Lung microvascular endothelial cell (primary cell): ENCODE measurements around the gene TTLL11. TPM values are rescaled to one million over a fixed set of nuclear protein-coding genes. Genes with fewer than 3 reads are reported as not detected.

Experiments used
- DNase-seq, 2 donors: peaks; one replicate each; pipeline versions ENCODE4 v3.0.0 to v3.0.0-alpha.2; 2010; ENCODE audit warnings: low read depth in 2 of 2
- total RNA-seq: library from RNA; depleted of rRNA; stranded (reverse); fragments of >200 nt; gene quantifications from 2 replicates; pipeline ENCODE4 v1.2.1, GENCODE V29; 2014

Gene TTLL11
- total RNA-seq, 1 donor from 2014 or later = 3.0 TPM

GRCh38 chr9:121886759-121887485 lies 206.2 kb downstream of the TTLL11 start:
- DNase-seq = no peak

DNA sequence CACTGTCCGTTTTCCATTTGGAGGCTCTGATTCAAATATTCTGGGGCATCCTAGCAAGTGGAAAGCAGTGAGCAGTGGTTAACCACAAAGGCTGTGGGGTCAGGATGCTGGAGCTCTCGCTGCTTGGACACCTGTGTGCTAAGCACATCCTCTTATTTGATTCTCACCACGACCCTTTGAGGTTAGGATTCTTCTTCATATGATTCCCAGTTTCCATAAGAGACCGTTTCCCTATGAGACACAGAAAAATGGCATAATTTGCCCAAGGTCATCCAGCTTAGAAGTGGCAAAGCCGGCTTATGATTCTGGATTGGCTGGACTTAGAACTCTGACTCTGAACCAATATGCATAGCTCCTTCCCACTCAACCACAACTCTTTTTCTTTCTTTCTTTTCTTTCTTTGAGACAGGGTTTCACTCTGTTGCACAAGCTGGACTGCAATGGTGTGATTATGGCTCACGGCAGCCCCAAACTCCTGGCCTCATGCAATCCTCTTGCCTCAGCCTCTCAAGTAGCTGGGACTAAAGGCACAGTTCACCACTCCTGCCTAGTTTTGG lies 207.7 kb downstream of the TTLL11 start:
- DNase-seq = no peak

DNA sequence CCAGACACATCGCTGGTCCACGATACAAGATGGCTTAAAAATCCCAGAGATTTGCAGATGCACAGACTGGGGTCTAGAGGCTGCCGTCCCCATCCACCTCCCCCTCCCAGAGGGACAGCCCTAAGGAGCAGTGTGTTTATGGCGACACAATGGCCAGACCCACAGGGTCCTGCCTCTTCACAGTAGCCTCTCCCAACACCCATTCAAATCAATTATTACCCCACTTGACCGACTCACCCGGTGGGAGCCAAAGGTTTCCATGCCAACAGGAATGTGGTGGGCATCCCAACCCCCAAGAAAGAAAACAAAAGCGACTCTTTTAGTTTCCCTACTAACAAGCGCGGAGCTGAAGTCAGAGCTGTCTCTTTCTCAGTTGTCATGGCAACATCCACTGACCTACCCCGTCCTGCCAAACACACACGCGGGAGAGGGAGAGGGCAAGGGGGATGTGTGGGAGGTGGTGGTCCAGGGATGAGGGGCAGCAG lies 209.0 kb downstream of the TTLL11 start:
- DNase-seq = no peak

DNA sequence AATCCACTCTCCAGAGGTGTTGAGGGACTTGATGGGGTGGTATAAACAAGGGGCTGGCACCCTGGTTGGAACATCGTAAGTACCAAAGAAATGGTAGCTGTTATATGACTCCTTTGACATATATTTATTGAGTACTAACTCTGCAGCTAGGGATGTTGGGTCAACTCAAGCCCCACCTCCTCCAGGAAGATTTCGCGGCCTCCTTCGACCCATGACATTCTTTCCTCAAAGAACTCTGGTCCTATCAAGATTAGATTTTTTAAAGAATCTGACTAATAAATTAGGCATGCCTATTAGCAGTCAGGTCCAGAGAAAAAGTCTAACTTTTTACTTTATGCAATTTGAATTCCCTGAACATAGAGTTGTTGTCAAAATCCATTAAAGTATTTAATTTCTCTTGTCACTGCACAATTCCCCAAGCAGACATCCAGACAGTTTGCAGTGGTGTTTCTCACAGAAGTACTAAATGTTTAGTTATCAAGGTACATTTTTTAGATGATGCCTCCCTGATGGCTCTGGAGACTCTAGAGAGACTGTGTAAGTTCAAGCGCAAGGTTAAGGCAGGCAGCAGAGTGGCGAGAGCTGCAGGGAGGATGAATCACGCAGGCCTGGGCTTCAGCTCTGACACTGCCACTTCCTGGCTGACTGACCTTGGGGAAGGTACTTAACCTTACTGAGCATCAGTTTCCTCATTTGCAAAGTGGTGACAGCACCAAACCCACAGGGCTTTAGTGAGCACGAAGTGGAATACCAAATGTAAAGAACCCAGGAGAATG lies 209.6 kb downstream of the TTLL11 start:
- DNase-seq = peak; percentile 17 to 50

GRCh38 chr9:121881920-121882500 lies 211.1 kb downstream of the TTLL11 start:
- no peak for DNase-seq

- DNase-seq = no peak
Measured at GRCh38 chr9:121880343-121880898, 212.7 kb downstream of the TTLL11 start.

DNA sequence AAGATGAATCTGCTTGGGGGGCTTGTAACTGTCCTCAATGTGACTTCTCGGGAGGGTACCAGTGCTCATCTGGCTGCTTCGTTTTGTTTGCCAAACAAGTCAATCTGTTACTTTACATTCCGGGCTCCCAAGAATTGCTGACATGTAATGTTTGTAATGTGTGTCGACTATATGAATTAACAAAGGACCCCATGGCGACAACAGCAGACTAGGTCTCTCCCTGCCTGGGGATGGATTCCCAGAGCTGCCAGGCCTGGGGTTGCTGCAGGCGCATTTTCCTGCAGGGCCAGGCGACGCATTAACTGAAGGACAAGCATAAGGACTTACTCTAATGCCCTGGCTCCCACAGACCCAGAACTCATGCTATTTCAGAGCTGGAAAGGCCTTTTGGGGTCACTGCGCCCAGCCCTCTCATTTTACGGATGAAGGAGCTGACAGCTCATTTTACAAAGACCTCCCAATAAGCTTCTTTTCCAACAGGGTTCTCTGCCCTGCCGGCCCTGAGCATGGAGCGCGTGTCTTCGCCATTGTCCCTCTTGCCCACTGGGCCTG lies 214.8 kb downstream of the TTLL11 start:
- DNase-seq = no peak

DNA sequence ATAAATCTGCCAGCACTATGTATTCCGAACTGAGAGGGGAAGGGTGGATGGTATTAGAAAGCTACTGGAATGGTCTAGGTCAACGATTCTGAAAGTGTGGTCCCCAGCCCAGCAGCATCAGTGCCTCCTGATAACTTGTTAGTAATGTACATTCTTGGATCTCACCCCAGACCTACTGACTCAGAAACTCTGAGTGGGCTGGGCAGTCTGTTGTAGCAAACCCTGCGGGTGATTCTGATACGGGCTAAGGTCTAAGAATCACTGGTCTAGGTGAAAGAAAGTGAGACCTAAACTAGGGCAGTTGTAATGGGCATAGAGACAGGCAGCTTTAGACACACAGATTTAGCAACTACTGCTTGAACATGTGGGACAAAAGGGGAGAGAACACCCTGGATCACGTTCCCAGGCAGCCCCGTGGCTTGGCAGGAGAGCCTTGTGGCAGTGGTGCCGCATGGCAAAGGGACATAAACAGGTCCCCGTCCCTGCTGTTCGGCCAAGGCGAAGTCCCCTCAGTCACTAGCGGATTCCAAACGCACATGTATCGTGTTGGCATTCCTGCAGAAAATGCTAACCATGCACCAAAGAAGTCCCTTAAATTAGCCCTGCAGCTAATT lies 216.3 kb downstream of the TTLL11 start:
- DNase-seq = no peak

GRCh38 chr9:121876255-121876654 lies 216.9 kb downstream of the TTLL11 start:
- no peak for DNase-seq

DNA sequence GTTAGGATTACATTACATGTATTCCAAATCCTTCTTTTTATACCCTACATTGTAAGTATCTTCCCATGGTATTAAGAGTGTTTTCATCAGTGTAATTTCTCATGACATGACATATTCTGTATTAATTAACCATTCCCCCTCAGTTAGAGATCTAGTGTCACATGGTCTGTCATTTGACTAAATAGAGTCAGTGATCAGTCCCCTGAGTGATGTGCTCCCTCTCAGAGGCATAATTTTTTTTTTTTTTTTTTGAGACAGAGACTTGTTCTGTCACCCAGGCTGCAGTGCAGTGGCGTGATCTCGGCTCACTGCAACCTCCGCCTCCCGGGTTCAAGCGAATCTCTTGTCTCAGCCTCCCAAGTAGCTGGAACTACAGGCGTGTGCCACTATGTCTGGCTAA lies 218.6 kb downstream of the TTLL11 start:
- no peak for DNase-seq

GRCh38 chr9:121871431-121872025 lies 221.6 kb downstream of the TTLL11 start:
- DNase-seq = no peak

GRCh38 chr9:121870271-121870670 lies 222.8 kb downstream of the TTLL11 start:
- DNase-seq = no peak

DNA sequence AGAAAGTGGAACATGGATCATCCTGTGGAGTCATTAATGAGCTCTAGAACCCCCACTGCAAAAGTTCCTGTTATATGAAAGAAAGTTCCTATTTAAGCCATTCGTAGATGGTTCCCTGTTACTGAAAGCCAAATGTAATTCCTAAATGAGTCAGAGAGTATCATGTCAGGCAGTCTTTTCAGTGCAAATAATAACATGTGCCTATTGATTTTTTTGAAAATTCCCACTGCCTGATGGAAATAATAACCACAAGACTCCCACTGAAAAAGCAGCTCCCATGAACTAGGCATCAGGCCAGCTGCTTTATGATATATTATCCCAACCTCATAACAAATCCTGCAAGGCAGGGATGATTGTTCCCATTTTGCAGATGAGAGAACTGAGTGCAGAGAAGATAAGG lies 224.5 kb downstream of the TTLL11 start:
- no peak for DNase-seq

GRCh38 chr9:121866927-121867326 lies 226.2 kb downstream of the TTLL11 start:
- no peak for DNase-seq

- no peak for DNase-seq
Measured at GRCh38 chr9:121865884-121866283, 227.2 kb downstream of the TTLL11 start.

DNA sequence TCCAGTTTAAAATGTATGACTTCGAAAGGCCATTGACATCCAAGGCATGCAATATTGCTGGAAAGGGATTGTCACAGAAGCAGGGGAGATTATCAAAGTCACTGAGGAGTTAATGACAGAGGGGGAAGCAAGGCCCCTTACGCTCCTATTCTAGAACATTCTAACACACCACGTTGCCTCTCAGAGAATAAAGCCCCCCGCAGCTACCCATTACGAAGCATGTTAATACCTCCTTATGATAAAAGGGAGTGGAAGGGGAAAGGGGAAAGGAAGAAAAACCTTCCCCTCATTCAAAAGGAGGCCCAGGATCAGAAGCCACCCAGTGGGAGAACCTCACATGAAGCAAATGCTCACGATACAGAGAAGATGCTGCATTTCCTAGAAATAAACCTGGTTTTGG lies 228.0 kb downstream of the TTLL11 start:
- DNase-seq = no peak

GRCh38 chr9:121863955-121864354 lies 229.2 kb downstream of the TTLL11 start:
- no peak for DNase-seq

GRCh38 chr9:121862371-121863332 lies 230.5 kb downstream of the TTLL11 start:
- DNase-seq = no peak

DNA sequence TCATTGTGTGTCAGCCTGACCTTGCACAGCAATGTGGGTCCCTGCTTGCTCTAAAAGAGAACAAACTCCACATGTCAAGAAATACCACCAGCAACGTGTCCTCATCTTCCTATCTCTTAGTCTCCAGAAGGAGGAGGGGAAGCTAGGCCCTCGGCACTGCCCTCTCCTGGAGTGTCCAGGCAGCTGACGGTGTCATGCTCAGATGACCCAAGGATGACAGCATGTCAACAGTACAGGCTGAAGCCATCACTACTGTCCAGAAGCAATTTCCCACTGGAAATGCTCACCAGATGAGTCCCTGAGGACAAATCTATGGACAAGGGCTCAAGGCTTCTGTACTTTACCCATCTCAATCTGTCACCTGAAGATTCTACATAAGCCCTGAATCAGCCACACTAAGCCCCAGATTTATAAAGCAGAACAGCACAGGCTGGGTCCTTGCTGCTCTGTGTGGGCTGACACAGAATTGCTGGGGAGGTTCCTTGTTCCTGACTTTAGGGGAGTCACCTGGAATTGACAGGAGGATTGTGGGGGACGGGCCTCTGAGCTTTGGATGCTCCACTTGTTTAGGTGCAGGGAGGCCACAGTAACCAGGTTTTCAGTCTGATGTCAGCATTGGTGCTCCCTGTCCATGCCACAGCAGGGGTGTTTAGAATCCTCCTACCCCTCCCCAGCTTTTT lies 231.5 kb downstream of the TTLL11 start:
- peak; percentile 48 to 51 for DNase-seq
